ENCODE results near the gene NTSR1.
"Not testable (repeated sequence)": the region's sequence is repeated elsewhere in the genome, so short reads cannot be mapped to it uniquely, and the experiment has no call there.

The NTSR1 gene

GRCh38 chr20:62674370-62674769 lies 34.3 kb upstream of the NTSR1 start:
- DNase-seq (ENCODE audit: low spot score): no peak

- no peak for DNase-seq (ENCODE audit: low spot score)
Measured at GRCh38 chr20:62675156-62675876, 33.3 kb upstream of the NTSR1 start.

- DNase-seq (ENCODE audit: low spot score): no peak
Measured at GRCh38 chr20:62675877-62676260, 32.8 kb upstream of the NTSR1 start.

GRCh38 chr20:62676976-62677375 lies 31.7 kb upstream of the NTSR1 start:
- DNase-seq (ENCODE audit: low spot score): no peak

- DNase-seq (ENCODE audit: low spot score): no peak
Measured at GRCh38 chr20:62677678-62678077, 31.0 kb upstream of the NTSR1 start.

GRCh38 chr20:62678553-62678952 lies 30.1 kb upstream of the NTSR1 start:
- no peak for DNase-seq (ENCODE audit: low spot score)

- DNase-seq (ENCODE audit: low spot score): no peak
Measured at GRCh38 chr20:62679978-62680589, 28.6 kb upstream of the NTSR1 start.

GRCh38 chr20:62682912-62683517 lies 25.6 kb upstream of the NTSR1 start:
- DNase-seq (ENCODE audit: low spot score): no peak

GRCh38 chr20:62683660-62684322 lies 24.8 kb upstream of the NTSR1 start:
- not testable (repeated sequence) for DNase-seq (ENCODE audit: low spot score)

- no peak for DNase-seq (ENCODE audit: low spot score)
Measured at GRCh38 chr20:62684981-62685380, 23.7 kb upstream of the NTSR1 start.

GRCh38 chr20:62685781-62686555 lies 22.7 kb upstream of the NTSR1 start:
- peak; percentile 64 for DNase-seq (ENCODE audit: low spot score)

- DNase-seq (ENCODE audit: low spot score): no peak
Measured at GRCh38 chr20:62686869-62687830, 21.5 kb upstream of the NTSR1 start.

GRCh38 chr20:62688083-62688482 lies 20.6 kb upstream of the NTSR1 start:
- DNase-seq (ENCODE audit: low spot score): no peak

- no peak for DNase-seq (ENCODE audit: low spot score)
Measured at GRCh38 chr20:62688855-62689460, 19.7 kb upstream of the NTSR1 start.

GRCh38 chr20:62689861-62690260 lies 18.8 kb upstream of the NTSR1 start:
- DNase-seq (ENCODE audit: low spot score): no peak

GRCh38 chr20:62690261-62690820 lies 18.3 kb upstream of the NTSR1 start:
- DNase-seq (ENCODE audit: low spot score): no peak

- DNase-seq (ENCODE audit: low spot score): no peak
Measured at GRCh38 chr20:62691487-62691886, 17.1 kb upstream of the NTSR1 start.

GRCh38 chr20:62692176-62692575 lies 16.5 kb upstream of the NTSR1 start:
- no peak for DNase-seq (ENCODE audit: low spot score)

- DNase-seq (ENCODE audit: low spot score): no peak
Measured at GRCh38 chr20:62692801-62693523, 15.7 kb upstream of the NTSR1 start.

- DNase-seq (ENCODE audit: low spot score): no peak
Measured at GRCh38 chr20:62693524-62693922, 15.1 kb upstream of the NTSR1 start.

Data from ecto neural progenitor cell (in vitro differentiated cells).